IPS-15b (cell line): ENCODE results near the gene SHC3.
"Not testable (repeated sequence)": the region's sequence is repeated elsewhere in the genome, so short reads cannot be mapped to it uniquely, and the experiment has no call there.

Source experiments
- H3K27me3 ChIP-seq: one replicate; pipeline ENCODE4 v1.6.1; 2013; ENCODE audit warnings: low read length; ENCODE audit not compliant: control insufficient read depth, insufficient read depth
- H3K36me3 ChIP-seq: one replicate; pipeline ENCODE4 v1.6.1; 2013; ENCODE audit warnings: low read length; ENCODE audit not compliant: control insufficient read depth, insufficient read depth
- H3K4me1 ChIP-seq: one replicate; pipeline ENCODE4 v1.6.1; 2013; ENCODE audit warnings: mild to moderate bottlenecking, low read length; ENCODE audit not compliant: control insufficient read depth, insufficient read depth
- H3K4me3 ChIP-seq: one replicate; pipeline ENCODE4 v1.5.1; 2013; ENCODE audit warnings: low read depth, low read length
- H3K9ac ChIP-seq: one replicate; pipeline ENCODE4 v1.6.1; 2013; ENCODE audit warnings: low read depth, mild to moderate bottlenecking, low read length
- H3K9me3 ChIP-seq: one replicate; pipeline ENCODE4 v1.6.1; 2013; ENCODE audit warnings: mild to moderate bottlenecking, low read length; ENCODE audit not compliant: control insufficient read depth, insufficient read depth

SHC3 gene

GRCh38 chr9:89212171-89212570 lies 33.6 kb upstream of the SHC3 start:
- Histone ChIP-seq H3K36me3 (no peaks in the 10 kb centered on the region), H3K9me3 (no peaks in the 10 kb centered on the region), H3K4me3 (no peak overlapping the region), H3K9ac (no peak overlapping the region), H3K27me3 (no peaks in the 10 kb centered on the region), H3K4me1 (no peaks in the 10 kb centered on the region)

DNA sequence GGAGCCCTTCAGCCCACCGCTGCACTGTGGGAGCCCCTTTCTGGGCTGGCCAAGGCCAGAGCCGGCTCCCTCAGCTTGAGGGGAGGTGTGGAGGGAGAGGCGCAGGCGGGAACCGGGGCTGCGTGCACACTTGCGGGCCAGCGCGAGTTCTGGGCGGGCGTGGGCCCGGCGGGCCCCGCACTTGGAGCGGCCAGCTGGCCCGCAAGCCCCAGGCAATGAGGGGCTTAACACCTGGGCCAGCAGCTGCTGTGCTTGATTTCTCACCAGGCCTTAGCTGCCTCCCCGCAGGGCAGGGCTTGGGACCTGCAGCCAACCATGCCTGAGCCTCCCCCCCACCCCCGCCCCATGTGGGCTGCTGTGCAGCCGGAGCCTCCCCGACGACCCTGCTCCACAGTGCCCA lies 30.7 kb upstream of the SHC3 start:
- H3K9me3 ChIP-seq, H3K4me3 ChIP-seq, H3K4me1 ChIP-seq, H3K27me3 ChIP-seq, H3K36me3 ChIP-seq, H3K9ac ChIP-seq: not testable (repeated sequence)

GRCh38 chr9:89207026-89207425 lies 28.4 kb upstream of the SHC3 start:
- Histone ChIP-seq H3K27me3 (no peaks in the 10 kb centered on the region), H3K4me1 (no peaks in the 10 kb centered on the region), H3K36me3 (no peaks in the 10 kb centered on the region), H3K9me3 (no peaks in the 10 kb centered on the region), H3K4me3 (no peak overlapping the region), H3K9ac (no peak overlapping the region)

- no peaks in the 10 kb centered on the region for H3K36me3 ChIP-seq
- H3K9ac ChIP-seq = no peak overlapping the region
- no peaks in the 10 kb centered on the region for H3K4me1 ChIP-seq
- H3K4me3 ChIP-seq = no peak overlapping the region
- H3K27me3 ChIP-seq = no peaks in the 10 kb centered on the region
- H3K9me3 ChIP-seq = no peaks in the 10 kb centered on the region
Measured at GRCh38 chr9:89204801-89205200, 26.2 kb upstream of the SHC3 start.

DNA sequence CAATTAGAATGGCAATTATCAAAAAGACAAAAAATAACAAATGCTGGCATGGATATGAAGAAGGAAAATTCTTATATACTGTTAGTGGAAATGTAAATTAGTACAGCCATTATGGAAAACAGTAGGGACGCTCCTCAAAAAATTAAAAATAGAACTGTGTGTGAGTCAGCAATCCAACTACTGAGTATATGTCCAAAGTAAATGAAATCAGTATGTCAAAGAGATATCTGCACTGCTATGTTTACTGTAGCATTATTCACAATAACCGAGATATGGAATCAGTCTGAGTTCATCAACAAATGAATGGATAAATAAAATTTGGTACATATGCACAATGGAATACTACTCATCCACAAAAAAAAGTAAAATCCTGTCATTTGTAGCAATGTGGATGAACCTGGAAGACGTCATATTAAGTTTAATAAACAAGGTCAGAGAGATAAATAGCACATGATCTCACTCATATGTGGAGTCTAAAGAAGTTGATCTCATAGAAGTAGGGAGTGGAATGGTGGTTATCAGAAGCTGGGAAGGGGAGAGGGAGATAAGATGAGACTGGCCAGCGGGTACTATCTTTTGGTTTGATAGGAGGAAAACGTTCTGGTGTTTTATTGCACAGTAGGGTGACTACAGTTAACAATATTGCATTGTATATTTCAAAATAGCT lies 16.6 kb upstream of the SHC3 start:
- Histone ChIP-seq H3K4me3 (no peak overlapping the region), H3K4me1 (no peaks in the 10 kb centered on the region), H3K27me3 (no peaks in the 10 kb centered on the region), H3K36me3 (no peaks in the 10 kb centered on the region), H3K9ac (no peak overlapping the region), H3K9me3 (no peaks in the 10 kb centered on the region)

DNA sequence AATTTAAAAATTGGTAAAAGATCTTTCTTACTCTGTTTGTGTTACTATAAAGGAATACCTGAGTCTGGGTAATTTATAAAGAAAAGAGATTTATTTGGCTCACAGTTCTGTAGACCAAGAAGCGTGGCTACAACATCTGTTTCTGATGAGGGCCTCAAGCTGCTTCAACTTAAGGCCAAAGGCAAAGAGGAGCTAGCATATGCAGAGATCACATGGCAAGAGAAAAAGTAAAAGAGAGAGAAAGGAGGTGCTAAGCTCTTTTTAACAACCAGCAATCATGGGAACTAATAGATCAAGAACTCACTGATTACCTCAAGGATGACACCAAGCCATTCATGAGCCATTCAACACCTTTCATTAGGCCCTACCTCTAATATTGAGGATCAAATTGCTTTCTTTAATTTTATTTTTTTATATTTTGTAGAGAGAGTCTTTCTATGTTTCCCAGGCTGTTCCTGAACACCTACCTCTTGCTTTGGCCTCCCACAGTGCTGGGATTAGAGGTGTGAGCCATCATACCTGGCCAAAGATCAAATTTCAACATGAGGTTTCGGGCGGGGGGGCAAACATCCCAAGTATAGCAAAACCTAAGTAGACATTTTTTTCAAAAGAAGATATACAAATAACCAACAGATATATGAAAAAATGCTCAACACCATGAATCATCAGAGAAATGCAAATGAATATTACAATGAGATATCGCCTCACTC lies 16.0 kb upstream of the SHC3 start:
- Histone ChIP-seq H3K27me3 (no peaks in the 10 kb centered on the region), H3K9me3 (no peaks in the 10 kb centered on the region), H3K4me1 (no peaks in the 10 kb centered on the region)

DNA sequence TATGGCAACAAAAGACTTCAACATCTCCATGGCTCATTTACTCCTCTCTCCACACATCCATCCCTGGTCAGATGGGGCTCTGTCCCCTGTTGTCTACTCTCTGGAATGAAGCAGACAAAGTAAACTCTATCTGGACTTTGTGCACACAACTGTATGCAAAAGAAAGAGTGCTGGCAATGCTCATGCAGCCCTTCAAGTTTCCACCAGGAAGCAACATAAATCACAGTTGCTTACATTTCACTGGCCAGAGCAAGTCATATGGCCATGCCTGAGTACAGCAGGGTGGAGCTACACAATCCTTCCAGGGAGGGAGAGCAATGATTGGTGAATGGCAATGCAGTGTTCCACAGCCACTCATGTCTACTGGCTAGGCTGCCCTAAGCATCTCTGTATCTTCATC lies 12.4 kb upstream of the SHC3 start:
- H3K9ac ChIP-seq = no peak overlapping the region
- no peaks in the 10 kb centered on the region for H3K9me3 ChIP-seq
- H3K4me3 ChIP-seq = no peak overlapping the region
- no peaks in the 10 kb centered on the region for H3K36me3 ChIP-seq
- H3K4me1 ChIP-seq = no peaks in the 10 kb centered on the region
- H3K27me3 ChIP-seq = no peaks in the 10 kb centered on the region

More for the DNA sequence above, 16.0 kb upstream of the SHC3 start:
- no peak overlapping the region for H3K4me3 ChIP-seq
- H3K9ac ChIP-seq = no peak overlapping the region
- H3K36me3 ChIP-seq = no peaks in the 10 kb centered on the region

DNA sequence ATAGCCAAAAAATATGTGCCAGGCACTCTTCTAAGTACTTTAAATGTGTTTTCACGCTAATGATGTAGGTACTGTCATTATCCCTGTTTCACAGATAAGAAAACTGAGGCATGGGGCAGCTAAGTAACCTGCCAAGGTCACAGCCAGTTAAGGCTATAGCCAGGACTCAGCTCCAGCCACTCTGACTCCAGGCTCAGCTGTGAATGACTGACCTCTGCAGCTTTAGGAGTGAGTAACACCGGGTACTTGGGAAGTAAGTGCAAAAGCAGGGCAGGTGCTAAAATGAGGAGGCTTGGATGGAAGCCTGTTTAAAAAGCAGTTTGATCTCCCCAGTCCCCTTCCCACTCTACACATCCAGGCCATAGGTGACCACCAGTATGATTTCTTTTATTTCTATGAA lies 10.6 kb upstream of the SHC3 start:
- Histone ChIP-seq H3K4me3 (no peak overlapping the region), H3K4me1 (no peaks in the 10 kb centered on the region), H3K9ac (no peak overlapping the region), H3K36me3 (no peaks in the 10 kb centered on the region), H3K9me3 (no peaks in the 10 kb centered on the region), H3K27me3 (no peaks in the 10 kb centered on the region)

GRCh38 chr9:89187950-89188349 lies 9.3 kb upstream of the SHC3 start:
- H3K9ac ChIP-seq = no peak overlapping the region
- no peaks in the 10 kb centered on the region for H3K36me3 ChIP-seq
- H3K9me3 ChIP-seq = no peaks in the 10 kb centered on the region
- H3K4me3 ChIP-seq = no peak overlapping the region
- H3K4me1 ChIP-seq = no peaks in the 10 kb centered on the region
- H3K27me3 ChIP-seq = no peaks in the 10 kb centered on the region

GRCh38 chr9:89187541-89187940 lies 8.9 kb upstream of the SHC3 start:
- Histone ChIP-seq H3K9me3 (no peaks in the 10 kb centered on the region), H3K27me3 (no peaks in the 10 kb centered on the region), H3K36me3 (no peaks in the 10 kb centered on the region), H3K4me1 (no peaks in the 10 kb centered on the region), H3K9ac (no peak overlapping the region), H3K4me3 (no peak overlapping the region)

DNA sequence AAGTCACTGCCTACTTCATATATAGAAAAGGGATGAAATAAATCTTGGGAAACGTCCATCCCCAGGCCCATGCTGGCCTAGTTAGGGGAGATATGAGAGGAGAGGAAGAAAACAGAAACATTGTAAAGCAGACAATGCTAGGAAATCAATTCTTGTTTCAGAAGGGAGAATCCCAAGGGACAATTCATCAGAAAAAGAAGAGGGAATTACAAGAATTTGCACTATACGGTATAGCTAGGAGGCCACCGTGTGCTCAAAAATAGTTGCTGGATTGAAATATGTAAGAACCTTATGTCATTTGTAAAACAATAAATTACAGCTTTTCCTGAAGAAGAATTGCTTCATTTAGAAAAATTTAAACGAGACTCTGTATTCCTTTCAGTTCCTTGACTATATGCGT lies 8.3 kb upstream of the SHC3 start:
- no peaks in the 10 kb centered on the region for H3K9me3 ChIP-seq
- H3K27me3 ChIP-seq = no peaks in the 10 kb centered on the region
- H3K36me3 ChIP-seq = no peaks in the 10 kb centered on the region
- H3K9ac ChIP-seq = no peak overlapping the region
- no peak overlapping the region for H3K4me3 ChIP-seq
- no peaks in the 10 kb centered on the region for H3K4me1 ChIP-seq

DNA sequence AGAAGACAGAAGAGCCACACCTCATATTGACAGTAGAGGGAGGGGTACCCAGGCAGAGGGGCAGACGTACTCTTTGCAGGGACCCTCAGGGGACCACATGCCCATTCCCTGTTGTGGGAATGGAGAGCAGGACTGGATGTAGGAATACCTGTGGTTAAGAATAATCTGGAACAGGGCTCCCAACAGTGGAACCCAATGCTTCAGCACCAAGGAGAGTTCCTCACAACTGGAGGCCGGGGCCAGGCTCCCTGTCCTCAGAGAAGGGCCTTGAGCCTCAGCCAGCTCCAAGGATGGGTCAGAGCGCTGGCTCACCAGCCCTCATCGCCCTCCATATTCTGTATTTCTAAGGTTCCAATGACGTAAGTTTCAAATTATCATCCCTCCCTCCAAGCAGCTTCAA lies 7.4 kb upstream of the SHC3 start:
- H3K27me3 ChIP-seq = peaks cover 5% of the 10 kb centered on the region
- H3K4me1 ChIP-seq = no peaks in the 10 kb centered on the region
- H3K9ac ChIP-seq = no peak overlapping the region
- H3K4me3 ChIP-seq = no peak overlapping the region
- no peaks in the 10 kb centered on the region for H3K9me3 ChIP-seq
- no peaks in the 10 kb centered on the region for H3K36me3 ChIP-seq
